GM23338 (cell line): ENCODE data around the gene SPATA2L. TPM values are rescaled to one million over a fixed set of nuclear protein-coding genes. Genes with fewer than 3 reads are reported as not detected.

Experiments used
- ATAC-seq: fragments of 200-7000 bp; cut with Tn5 transposase; 3 replicates; pipeline ENCODE4 v1.9.1; 2020
- DNase-seq: peaks from one replicate; pipeline ENCODE4 v3.0.0-alpha.2; 2015; ENCODE audit warnings: low spot score
- H2AFZ ChIP-seq: fragments of 200-600 bp; sonication (generic); 2 replicates; pipeline ENCODE4 v1.8.0; 2016; ENCODE audit warnings: antibody characterized with exemption, mild to moderate bottlenecking, moderate library complexity
- H3F3A ChIP-seq: fragments of 200-600 bp; sonication (generic); replicated peaks from 2 replicates; pipeline ENCODE4 v1.8.0; 2017; ENCODE audit warnings: antibody characterized with exemption, mixed run types, low read depth
- H3K27ac ChIP-seq: fragments of 200-600 bp; sonication (generic); 2 replicates; pipeline ENCODE4 v1.6.1; 2016; ENCODE audit warnings: low read depth
- H3K27me3 ChIP-seq: fragments of 200-600 bp; sonication (generic); 2 replicates; pipeline ENCODE4 v1.8.0; 2016; ENCODE audit warnings: mild to moderate bottlenecking, mixed run types, moderate library complexity; ENCODE audit not compliant: insufficient read depth
- H3K36me3 ChIP-seq: fragments of 200-600 bp; sonication (generic); 2 replicates; pipeline ENCODE4 v1.8.0; 2016; ENCODE audit warnings: mild to moderate bottlenecking; ENCODE audit not compliant: insufficient read depth
- H3K4me1 ChIP-seq: fragments of 200-600 bp; sonication (generic); 2 replicates; pipeline ENCODE4 v1.8.0; 2016; ENCODE audit warnings: mild to moderate bottlenecking, moderate library complexity; ENCODE audit not compliant: insufficient read depth
- H3K4me2 ChIP-seq: fragments of 200-600 bp; sonication (generic); 2 replicates; pipeline ENCODE4 v1.7.1; 2017; ENCODE audit warnings: mixed run types
- H3K4me3 ChIP-seq: fragments of 200-600 bp; sonication (generic); 2 replicates; pipeline ENCODE4 v1.6.1; 2016; ENCODE audit warnings: mixed run types
- H3K79me2 ChIP-seq: fragments of 200-600 bp; sonication (generic); replicated peaks from 2 replicates; pipeline ENCODE4 v1.8.0; 2017; ENCODE audit warnings: mild to moderate bottlenecking; ENCODE audit not compliant: insufficient read depth
- H3K9me2 ChIP-seq: fragments of 200-600 bp; sonication (generic); 2 replicates; pipeline ENCODE4 v1.8.0; 2017; ENCODE audit not compliant: insufficient read depth
- H4K20me1 ChIP-seq: fragments of 200-600 bp; sonication (generic); replicated peaks from 2 replicates; pipeline ENCODE4 v1.8.0; 2017; ENCODE audit warnings: mild to moderate bottlenecking; ENCODE audit not compliant: insufficient read depth
- H3K27ac Mint-ChIP-seq: 2 replicates; pipeline ENCODE4 v1.8.0; 2020; ENCODE audit warnings: inconsistent platforms, mild to moderate bottlenecking, moderate library complexity, mixed read lengths
- H3K27me3 Mint-ChIP-seq: 3 replicates; pipeline ENCODE4 v1.8.0; 2022; ENCODE audit warnings: low read depth, mild to moderate bottlenecking, moderate library complexity, mixed read lengths, inconsistent platforms; ENCODE audit not compliant: insufficient read depth, poor library complexity
- H3K36me3 Mint-ChIP-seq: 3 replicates; pipeline ENCODE4 v1.8.0; 2021; ENCODE audit warnings: low read depth, mild to moderate bottlenecking, inconsistent platforms, moderate library complexity, mixed read lengths
- H3K4me1 Mint-ChIP-seq: 3 replicates; pipeline ENCODE4 v1.8.0; 2020; ENCODE audit warnings: mild to moderate bottlenecking, inconsistent platforms, mixed read lengths
- H3K4me3 Mint-ChIP-seq: 3 replicates; pipeline ENCODE4 v1.8.0; 2021; ENCODE audit warnings: moderate library complexity, mild to moderate bottlenecking, inconsistent platforms, mixed read lengths
- H3K9me3 Mint-ChIP-seq: 3 replicates; pipeline ENCODE4 v1.8.0; 2020; ENCODE audit warnings: moderate library complexity, mild to moderate bottlenecking, inconsistent platforms, mixed read lengths
- CREB1 ChIP-seq: fragments of 250-450 bp; sonication (Bioruptor Pico); IDR thresholded peaks from 2 replicates; pipeline ENCODE4 v1.5.0; 2020; ENCODE audit warnings: low read depth, mild to moderate bottlenecking, moderate library complexity
- EZH2 ChIP-seq: fragments of 200-600 bp; sonication (generic); IDR thresholded peaks from one replicate; pipeline ENCODE4 v1.8.0; 2017; ENCODE audit warnings: antibody characterized with exemption, mild to moderate bottlenecking, low read depth; ENCODE audit not compliant: unreplicated experiment
- JUNB ChIP-seq: IDR thresholded peaks from one replicate; pipeline ENCODE4 v1.6.1; 2016; ENCODE audit warnings: antibody characterized with exemption; ENCODE audit not compliant: unreplicated experiment
- NANOG ChIP-seq: IDR thresholded peaks from 2 replicates; pipeline ENCODE4 v1.6.1; 2016; ENCODE audit warnings: antibody characterized with exemption, borderline replicate concordance
- POLR2AphosphoS5 ChIP-seq: IDR thresholded peaks from 2 replicates; pipeline ENCODE4 v1.6.1; 2016; ENCODE audit warnings: antibody characterized with exemption, low read depth
- ZNF114 ChIP-seq: fragments of 250-450 bp; sonication (Bioruptor Pico); IDR thresholded peaks from 2 replicates; pipeline ENCODE4 v1.5.0; 2020; ENCODE audit warnings: mild to moderate bottlenecking, moderate library complexity
- ZNF331 ChIP-seq: fragments of 250-450 bp; sonication (Bioruptor Pico); IDR thresholded peaks from 2 replicates; pipeline ENCODE4 v1.5.0; 2020; ENCODE audit warnings: low read depth, mild to moderate bottlenecking, moderate library complexity
- polyA plus RNA-seq: library from polyadenylated mRNA; unstranded; fragments of >200 nt; fragmentation: Nextera tagmentation; extraction: Ambion mirVana; gene quantifications from 2 replicates; pipeline ENCODE4 v1.2.1, GENCODE V29; 2016
- total RNA-seq: library from RNA; depleted of rRNA; stranded (reverse); fragments of >200 nt; shearing (Covaris generic); gene quantifications from 2 replicates; pipeline ENCODE4 v1.2.3, GENCODE V29; 2014
- TF ChIP-seq, protein P1 (sequence below): IDR thresholded peaks from 2 replicates; pipeline ENCODE4 v1.6.1; 2016; ENCODE audit warnings: antibody characterized with exemption
- TF ChIP-seq, protein P2 (sequence below): fragments of 250-450 bp; sonication (Bioruptor Pico); IDR thresholded peaks from 2 replicates; pipeline ENCODE4 v1.5.0; 2020; ENCODE audit warnings: mild to moderate bottlenecking, moderate library complexity
- TF ChIP-seq, protein P3 (sequence below): IDR thresholded peaks from one replicate; pipeline ENCODE4 v1.6.1; 2018; ENCODE audit warnings: antibody characterized with exemption; ENCODE audit not compliant: unreplicated experiment

SPATA2L gene
- total and polyA plus RNA-seq, 2 experiments from 2014 or later, result 6.9 to 26.2 TPM

DNA sequence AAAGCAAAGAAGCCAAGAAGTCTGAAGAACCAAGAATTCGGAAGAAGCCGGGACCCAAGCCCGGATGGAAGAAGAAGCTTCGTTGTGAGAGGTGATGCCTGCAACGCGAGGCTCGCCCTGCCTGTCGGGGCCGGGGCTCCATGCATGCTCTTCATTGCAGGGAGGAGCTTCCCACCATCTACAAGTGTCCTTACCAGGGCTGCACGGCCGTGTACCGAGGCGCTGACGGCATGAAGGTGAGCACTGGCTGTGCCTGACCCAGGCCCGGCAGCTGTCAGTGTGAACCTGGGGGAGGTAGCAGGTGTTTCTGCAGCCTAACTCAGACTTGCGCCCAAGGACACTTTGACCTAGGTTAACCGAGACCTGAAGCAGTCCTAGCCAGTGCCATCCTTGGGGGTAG, 31.8 kb upstream of the SPATA2L start:
- Mint-ChIP-seq H3K9me3 (no peaks in the 10 kb centered on the region; the same call in 2 of the 3 replicates), H3K27me3 (peaks cover 24% of the 10 kb centered on the region), H3K36me3 (peaks cover 82% of the 10 kb centered on the region), H3K4me1 (peaks cover 14% of the 10 kb centered on the region), H3K4me3 (no peak overlapping the region; the same call in 2 of the 3 replicates), H3K27ac (no peak overlapping the region)
- ATAC-seq (no peak), DNase-seq (no peak)
- TF ChIP-seq JUNB (no peak), EZH2 (no peak), NANOG (no peak), POLR2AphosphoS5 (no peak), ZNF331 (CRISPR knock-in tag) (no peak), ZNF114 (no peak)
- TF ChIP-seq, protein P1, sequence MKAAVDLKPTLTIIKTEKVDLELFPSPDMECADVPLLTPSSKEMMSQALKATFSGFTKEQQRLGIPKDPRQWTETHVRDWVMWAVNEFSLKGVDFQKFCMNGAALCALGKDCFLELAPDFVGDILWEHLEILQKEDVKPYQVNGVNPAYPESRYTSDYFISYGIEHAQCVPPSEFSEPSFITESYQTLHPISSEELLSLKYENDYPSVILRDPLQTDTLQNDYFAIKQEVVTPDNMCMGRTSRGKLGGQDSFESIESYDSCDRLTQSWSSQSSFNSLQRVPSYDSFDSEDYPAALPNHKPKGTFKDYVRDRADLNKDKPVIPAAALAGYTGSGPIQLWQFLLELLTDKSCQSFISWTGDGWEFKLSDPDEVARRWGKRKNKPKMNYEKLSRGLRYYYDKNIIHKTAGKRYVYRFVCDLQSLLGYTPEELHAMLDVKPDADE, result no peak
- Histone ChIP-seq H3K36me3 (peaks cover 18% of the 10 kb centered on the region; the same call in 1 of the 2 replicates), H4K20me1 (peaks cover 6% of the 10 kb centered on the region; the same call in 1 of the 2 replicates), H3F3A (peaks cover 14% of the 10 kb centered on the region; the same call in 1 of the 2 replicates), H3K27ac (no peak overlapping the region), H3K4me1 (no peaks in the 10 kb centered on the region), H2AFZ (no peak overlapping the region), H3K4me3 (no peak overlapping the region), H3K79me2 (no peaks in the 10 kb centered on the region), H3K9me2 (no peaks in the 10 kb centered on the region), H3K4me2 (no peak overlapping the region), H3K27me3 (no peaks in the 10 kb centered on the region)

DNA sequence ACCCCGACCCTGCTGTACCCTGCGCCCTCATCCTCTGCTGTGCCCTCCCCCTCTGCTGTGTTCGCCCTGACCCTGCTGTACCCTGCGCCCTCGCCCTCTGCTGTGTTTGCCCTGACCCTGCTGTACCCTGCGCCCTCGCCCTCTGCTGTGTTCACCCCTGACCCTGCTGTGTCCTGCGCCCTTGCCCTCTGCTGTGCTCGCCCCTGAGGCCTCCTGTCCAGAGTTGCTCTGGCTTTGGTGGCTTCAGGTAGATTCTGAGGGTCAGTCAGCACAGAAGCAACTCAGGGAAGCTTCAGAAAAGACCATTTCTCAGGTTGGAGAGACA, 31.4 kb upstream of the SPATA2L start:
- no peak for ATAC-seq

More for the DNA sequence above, 31.4 kb upstream of the SPATA2L start:
- Histone ChIP-seq H3F3A (peaks cover 14% of the 10 kb centered on the region; the same call in 1 of the 2 replicates), H3K79me2 (no peaks in the 10 kb centered on the region), H3K36me3 (peaks cover 14% of the 10 kb centered on the region; the same call in 1 of the 2 replicates), H4K20me1 (peaks cover 6% of the 10 kb centered on the region; the same call in 1 of the 2 replicates), H3K9me2 (no peaks in the 10 kb centered on the region), H3K27me3 (no peaks in the 10 kb centered on the region), H3K4me2 (no peak overlapping the region), H3K27ac (no peak overlapping the region), H3K4me1 (no peaks in the 10 kb centered on the region), H2AFZ (no peak overlapping the region), H3K4me3 (no peak overlapping the region)
- Mint-ChIP-seq H3K36me3 (peaks cover 78% of the 10 kb centered on the region), H3K9me3 (no peaks in the 10 kb centered on the region; the same call in 2 of the 3 replicates), H3K4me1 (peaks cover 14% of the 10 kb centered on the region), H3K27ac (no peak overlapping the region), H3K27me3 (peaks cover 24% of the 10 kb centered on the region), H3K4me3 (no peak overlapping the region; the same call in 2 of the 3 replicates)
- no peak for TF ChIP-seq EZH2
- no peak for TF ChIP-seq CREB1
- TF ChIP-seq, protein P2, sequence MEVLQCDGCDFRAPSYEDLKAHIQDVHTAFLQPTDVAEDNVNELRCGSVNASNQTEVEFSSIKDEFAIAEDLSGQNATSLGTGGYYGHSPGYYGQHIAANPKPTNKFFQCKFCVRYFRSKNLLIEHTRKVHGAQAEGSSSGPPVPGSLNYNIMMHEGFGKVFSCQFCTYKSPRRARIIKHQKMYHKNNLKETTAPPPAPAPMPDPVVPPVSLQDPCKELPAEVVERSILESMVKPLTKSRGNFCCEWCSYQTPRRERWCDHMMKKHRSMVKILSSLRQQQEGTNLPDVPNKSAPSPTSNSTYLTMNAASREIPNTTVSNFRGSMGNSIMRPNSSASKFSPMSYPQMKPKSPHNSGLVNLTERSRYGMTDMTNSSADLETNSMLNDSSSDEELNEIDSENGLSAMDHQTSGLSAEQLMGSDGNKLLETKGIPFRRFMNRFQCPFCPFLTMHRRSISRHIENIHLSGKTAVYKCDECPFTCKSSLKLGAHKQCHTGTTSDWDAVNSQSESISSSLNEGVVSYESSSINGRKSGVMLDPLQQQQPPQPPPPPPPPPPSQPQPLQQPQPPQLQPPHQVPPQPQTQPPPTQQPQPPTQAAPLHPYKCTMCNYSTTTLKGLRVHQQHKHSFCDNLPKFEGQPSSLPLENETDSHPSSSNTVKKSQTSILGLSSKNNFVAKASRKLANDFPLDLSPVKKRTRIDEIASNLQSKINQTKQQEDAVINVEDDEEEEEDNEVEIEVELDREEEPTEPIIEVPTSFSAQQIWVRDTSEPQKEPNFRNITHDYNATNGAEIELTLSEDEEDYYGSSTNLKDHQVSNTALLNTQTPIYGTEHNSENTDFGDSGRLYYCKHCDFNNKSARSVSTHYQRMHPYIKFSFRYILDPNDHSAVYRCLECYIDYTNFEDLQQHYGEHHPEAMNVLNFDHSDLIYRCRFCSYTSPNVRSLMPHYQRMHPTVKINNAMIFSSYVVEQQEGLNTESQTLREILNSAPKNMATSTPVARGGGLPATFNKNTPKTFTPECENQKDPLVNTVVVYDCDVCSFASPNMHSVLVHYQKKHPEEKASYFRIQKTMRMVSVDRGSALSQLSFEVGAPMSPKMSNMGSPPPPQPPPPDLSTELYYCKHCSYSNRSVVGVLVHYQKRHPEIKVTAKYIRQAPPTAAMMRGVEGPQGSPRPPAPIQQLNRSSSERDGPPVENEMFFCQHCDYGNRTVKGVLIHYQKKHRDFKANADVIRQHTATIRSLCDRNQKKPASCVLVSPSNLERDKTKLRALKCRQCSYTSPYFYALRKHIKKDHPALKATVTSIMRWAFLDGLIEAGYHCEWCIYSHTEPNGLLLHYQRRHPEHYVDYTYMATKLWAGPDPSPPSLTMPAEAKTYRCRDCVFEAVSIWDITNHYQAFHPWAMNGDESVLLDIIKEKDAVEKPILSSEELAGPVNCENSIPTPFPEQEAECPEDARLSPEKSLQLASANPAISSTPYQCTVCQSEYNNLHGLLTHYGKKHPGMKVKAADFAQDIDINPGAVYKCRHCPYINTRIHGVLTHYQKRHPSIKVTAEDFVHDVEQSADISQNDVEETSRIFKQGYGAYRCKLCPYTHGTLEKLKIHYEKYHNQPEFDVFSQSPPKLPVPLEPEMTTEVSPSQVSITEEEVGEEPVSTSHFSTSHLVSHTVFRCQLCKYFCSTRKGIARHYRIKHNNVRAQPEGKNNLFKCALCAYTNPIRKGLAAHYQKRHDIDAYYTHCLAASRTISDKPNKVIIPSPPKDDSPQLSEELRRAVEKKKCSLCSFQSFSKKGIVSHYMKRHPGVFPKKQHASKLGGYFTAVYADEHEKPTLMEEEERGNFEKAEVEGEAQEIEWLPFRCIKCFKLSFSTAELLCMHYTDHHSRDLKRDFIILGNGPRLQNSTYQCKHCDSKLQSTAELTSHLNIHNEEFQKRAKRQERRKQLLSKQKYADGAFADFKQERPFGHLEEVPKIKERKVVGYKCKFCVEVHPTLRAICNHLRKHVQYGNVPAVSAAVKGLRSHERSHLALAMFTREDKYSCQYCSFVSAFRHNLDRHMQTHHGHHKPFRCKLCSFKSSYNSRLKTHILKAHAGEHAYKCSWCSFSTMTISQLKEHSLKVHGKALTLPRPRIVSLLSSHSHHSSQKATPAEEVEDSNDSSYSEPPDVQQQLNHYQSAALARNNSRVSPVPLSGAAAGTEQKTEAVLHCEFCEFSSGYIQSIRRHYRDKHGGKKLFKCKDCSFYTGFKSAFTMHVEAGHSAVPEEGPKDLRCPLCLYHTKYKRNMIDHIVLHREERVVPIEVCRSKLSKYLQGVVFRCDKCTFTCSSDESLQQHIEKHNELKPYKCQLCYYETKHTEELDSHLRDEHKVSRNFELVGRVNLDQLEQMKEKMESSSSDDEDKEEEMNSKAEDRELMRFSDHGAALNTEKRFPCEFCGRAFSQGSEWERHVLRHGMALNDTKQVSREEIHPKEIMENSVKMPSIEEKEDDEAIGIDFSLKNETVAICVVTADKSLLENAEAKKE (CRISPR knock-in tag), result no peak
- no peak for TF ChIP-seq JUNB
- no peak for TF ChIP-seq ZNF114
- TF ChIP-seq, protein P3, sequence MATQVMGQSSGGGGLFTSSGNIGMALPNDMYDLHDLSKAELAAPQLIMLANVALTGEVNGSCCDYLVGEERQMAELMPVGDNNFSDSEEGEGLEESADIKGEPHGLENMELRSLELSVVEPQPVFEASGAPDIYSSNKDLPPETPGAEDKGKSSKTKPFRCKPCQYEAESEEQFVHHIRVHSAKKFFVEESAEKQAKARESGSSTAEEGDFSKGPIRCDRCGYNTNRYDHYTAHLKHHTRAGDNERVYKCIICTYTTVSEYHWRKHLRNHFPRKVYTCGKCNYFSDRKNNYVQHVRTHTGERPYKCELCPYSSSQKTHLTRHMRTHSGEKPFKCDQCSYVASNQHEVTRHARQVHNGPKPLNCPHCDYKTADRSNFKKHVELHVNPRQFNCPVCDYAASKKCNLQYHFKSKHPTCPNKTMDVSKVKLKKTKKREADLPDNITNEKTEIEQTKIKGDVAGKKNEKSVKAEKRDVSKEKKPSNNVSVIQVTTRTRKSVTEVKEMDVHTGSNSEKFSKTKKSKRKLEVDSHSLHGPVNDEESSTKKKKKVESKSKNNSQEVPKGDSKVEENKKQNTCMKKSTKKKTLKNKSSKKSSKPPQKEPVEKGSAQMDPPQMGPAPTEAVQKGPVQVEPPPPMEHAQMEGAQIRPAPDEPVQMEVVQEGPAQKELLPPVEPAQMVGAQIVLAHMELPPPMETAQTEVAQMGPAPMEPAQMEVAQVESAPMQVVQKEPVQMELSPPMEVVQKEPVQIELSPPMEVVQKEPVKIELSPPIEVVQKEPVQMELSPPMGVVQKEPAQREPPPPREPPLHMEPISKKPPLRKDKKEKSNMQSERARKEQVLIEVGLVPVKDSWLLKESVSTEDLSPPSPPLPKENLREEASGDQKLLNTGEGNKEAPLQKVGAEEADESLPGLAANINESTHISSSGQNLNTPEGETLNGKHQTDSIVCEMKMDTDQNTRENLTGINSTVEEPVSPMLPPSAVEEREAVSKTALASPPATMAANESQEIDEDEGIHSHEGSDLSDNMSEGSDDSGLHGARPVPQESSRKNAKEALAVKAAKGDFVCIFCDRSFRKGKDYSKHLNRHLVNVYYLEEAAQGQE, result no peak
- DNase-seq, result no peak
